Lung (tissue), 12 donors: ENCODE measurements around the gene PRR15L. TPM values are rescaled to one million over a fixed set of nuclear protein-coding genes. Genes with fewer than 3 reads are reported as not detected.

ENCODE experiments used
- ATAC-seq: fragments of 200-7000 bp; cut with Tn5 transposase; one replicate; pipeline ENCODE4 v1.9.1; 2020; ENCODE audit warnings: moderate number of reproducible peaks; ENCODE audit not compliant: insufficient read depth, low FRiP score
- DNase-seq, 3 donors: peaks; one replicate each; pipeline ENCODE4 v3.0.0-alpha.2; 2013 to 2017
- H3K27ac ChIP-seq, 2 donors: one replicate each; pipeline ENCODE4 v1.5.1; 2013; ENCODE audit warnings: mild to moderate bottlenecking in 2 of 2, moderate library complexity in 2 of 2, control low read depth in 1 of 2, inconsistent platforms in 1 of 2, low read depth in 1 of 2, low read length in 1 of 2
- H3K27me3 ChIP-seq, 3 donors: one replicate each; pipeline ENCODE4 v1.5.1; 2013; ENCODE audit warnings: low read length in 2 of 3; ENCODE audit not compliant: control insufficient read depth in 3 of 3, insufficient read depth in 3 of 3
- H3K36me3 ChIP-seq, 4 donors: one replicate each; pipeline ENCODE4 v1.5.1; 2013; ENCODE audit warnings: low read length in 4 of 4, mild to moderate bottlenecking in 1 of 4, moderate library complexity in 1 of 4; ENCODE audit not compliant: control insufficient read depth in 4 of 4, insufficient read depth in 4 of 4
- H3K4me1 ChIP-seq, 5 donors: one replicate each; pipeline ENCODE4 v1.5.1; 2013; ENCODE audit warnings: low read length in 5 of 5, mild to moderate bottlenecking in 2 of 5, moderate library complexity in 1 of 5; ENCODE audit not compliant: control insufficient read depth in 5 of 5, insufficient read depth in 5 of 5
- H3K4me3 ChIP-seq: one replicate; pipeline ENCODE4 v1.5.1; 2013; ENCODE audit warnings: mild to moderate bottlenecking, control low read depth, moderate library complexity
- H3K9ac ChIP-seq, 2 donors: one replicate each; pipeline ENCODE4 v1.5.1; 2013; ENCODE audit warnings: low read length in 2 of 2, control low read depth in 1 of 2; ENCODE audit not compliant: insufficient read depth in 1 of 2
- H3K9me3 ChIP-seq, 4 donors: one replicate each; pipeline ENCODE4 v1.5.1; 2013; ENCODE audit warnings: low read length in 3 of 4, mild to moderate bottlenecking in 1 of 4, moderate library complexity in 1 of 4; ENCODE audit not compliant: control insufficient read depth in 4 of 4, insufficient read depth in 3 of 4
- WGBS, 2 donors: extraction: QIAGEN DNeasy Blood & Tissue Kit; methylation state at CpG; one replicate each; pipeline ENCODE4 v1.1.7; 2013; 5-methylcytosine and 5-hydroxymethylcytosine counted together
- polyA plus RNA-seq, 2 donors: library from polyadenylated mRNA; stranded (reverse); fragments of 200-250 nt; gene quantifications; one replicate each; pipeline ENCODE4 v1.2.1, GENCODE V29; 2013
- total RNA-seq, 2 donors: library from RNA; depleted of rRNA in 1 of 2; stranded (reverse); fragments of >200 nt in 1 of 2; gene quantifications; one replicate each; pipeline ENCODE4 v1.2.1, GENCODE V29; 2014 to 2021
- TF ChIP-seq, protein P1 (sequence below): IDR thresholded peaks from 2 replicates; pipeline ENCODE4 v1.5.1; 2012; ENCODE audit warnings: mild to moderate bottlenecking; ENCODE audit errors: control extremely low read depth, extremely low read depth
- donor health status: control.
- donor health status: control.
- donor health status: Bipolar disorder and iron deficiency.
- donor health status: healthy.
- donor health status: DM: yes; HTN: yes; CAD: no.

Gene PRR15L
- total and polyA plus RNA-seq, 4 donors: 59.5 to 98.5 (median 75.5) TPM

DNA sequence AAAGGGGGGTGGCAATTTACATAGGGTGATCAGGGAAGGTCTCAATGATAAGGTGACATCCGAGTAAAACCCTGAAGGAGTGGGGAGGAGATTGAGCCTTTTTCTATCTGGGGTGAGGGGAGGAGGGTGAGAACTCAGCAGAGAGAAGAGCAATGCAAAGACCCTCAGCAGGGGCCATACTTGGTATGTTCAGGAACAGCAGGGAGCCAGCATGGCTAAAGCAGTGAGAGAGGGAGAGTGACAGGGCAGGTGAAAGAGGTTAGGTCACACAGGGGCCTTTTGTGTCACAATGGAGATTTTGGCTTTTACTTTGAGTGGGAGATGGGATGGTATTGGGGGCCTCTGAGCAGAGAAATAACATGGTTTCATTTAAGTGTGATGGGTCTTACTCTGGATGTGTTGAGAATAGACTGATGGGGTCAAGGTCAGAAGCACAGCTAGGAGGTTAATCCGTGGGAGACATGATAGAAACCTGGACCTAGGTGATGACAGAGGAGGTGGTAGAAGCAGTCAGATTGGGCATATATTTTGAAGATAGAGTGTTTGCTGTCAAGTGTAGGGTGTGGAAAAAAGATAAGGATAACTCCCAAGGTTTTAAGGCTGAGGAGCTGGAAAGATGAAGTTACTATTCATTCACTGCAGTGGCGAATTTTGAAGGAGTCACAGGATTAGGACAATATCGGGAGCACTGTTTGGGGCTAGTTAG, 55.5 kb downstream of the PRR15L start:
- H3K27ac ChIP-seq: no peak overlapping the region
- no peak overlapping the region for H3K4me3 ChIP-seq
- H3K4me1 ChIP-seq: peaks cover 5 to 38% (median 27%) of the 10 kb centered on the region in 5 donors
- H3K9me3 ChIP-seq: no peaks in the 10 kb centered on the region
- H3K9ac ChIP-seq: no peak overlapping the region
- WGBS, 2 donors: 84 to 93% methylated on average over 4 of the region's 4 CpGs
- no peak for DNase-seq
- no peak for ATAC-seq
- H3K27me3 ChIP-seq: no peaks in the 10 kb centered on the region
- TF ChIP-seq, protein P1, sequence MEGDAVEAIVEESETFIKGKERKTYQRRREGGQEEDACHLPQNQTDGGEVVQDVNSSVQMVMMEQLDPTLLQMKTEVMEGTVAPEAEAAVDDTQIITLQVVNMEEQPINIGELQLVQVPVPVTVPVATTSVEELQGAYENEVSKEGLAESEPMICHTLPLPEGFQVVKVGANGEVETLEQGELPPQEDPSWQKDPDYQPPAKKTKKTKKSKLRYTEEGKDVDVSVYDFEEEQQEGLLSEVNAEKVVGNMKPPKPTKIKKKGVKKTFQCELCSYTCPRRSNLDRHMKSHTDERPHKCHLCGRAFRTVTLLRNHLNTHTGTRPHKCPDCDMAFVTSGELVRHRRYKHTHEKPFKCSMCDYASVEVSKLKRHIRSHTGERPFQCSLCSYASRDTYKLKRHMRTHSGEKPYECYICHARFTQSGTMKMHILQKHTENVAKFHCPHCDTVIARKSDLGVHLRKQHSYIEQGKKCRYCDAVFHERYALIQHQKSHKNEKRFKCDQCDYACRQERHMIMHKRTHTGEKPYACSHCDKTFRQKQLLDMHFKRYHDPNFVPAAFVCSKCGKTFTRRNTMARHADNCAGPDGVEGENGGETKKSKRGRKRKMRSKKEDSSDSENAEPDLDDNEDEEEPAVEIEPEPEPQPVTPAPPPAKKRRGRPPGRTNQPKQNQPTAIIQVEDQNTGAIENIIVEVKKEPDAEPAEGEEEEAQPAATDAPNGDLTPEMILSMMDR: no peak
- peaks cover 0 to 13% (median 8%) of the 10 kb centered on the region in 4 donors for H3K36me3 ChIP-seq

Other genes starting within 250 kb of the PRR15L start
- gene TBX21, start 224.6 kb downstream of the PRR15L start, total RNA-seq: 1 to 10 TPM in 1 of 2 donors, under 1 TPM in 1; 0.77 to 2.0 TPM
- gene TBX21, start 224.6 kb downstream of the PRR15L start, polyA plus RNA-seq: under 1 TPM; 0.53 to 0.82 TPM
- gene OSBPL7, start 136.1 kb downstream of the PRR15L start, total RNA-seq: 10 to 100 TPM in 1 of 2 donors, 1 to 10 TPM in 1; 9.3 to 25.3 TPM
- gene OSBPL7, start 136.1 kb downstream of the PRR15L start, polyA plus RNA-seq: 10 to 100 TPM in 1 of 2 donors, 1 to 10 TPM in 1; 7.6 to 12.7 TPM
- gene MRPL10, start 126.3 kb downstream of the PRR15L start, total RNA-seq: 10 to 100 TPM; 18.4 to 32.9 TPM
- 10 to 100 TPM; 27.6 to 38.3 TPM for gene MRPL10, start 126.3 kb downstream of the PRR15L start, polyA plus RNA-seq
- gene LRRC46, start 126.2 kb downstream of the PRR15L start, total RNA-seq: 10 to 100 TPM in 1 of 2 donors, 1 to 10 TPM in 1; 9.6 to 25.3 TPM
- 10 to 100 TPM in 1 of 2 donors, 1 to 10 TPM in 1; 9.3 to 11.8 TPM for gene LRRC46, start 126.2 kb downstream of the PRR15L start, polyA plus RNA-seq
- gene SCRN2, start 116.6 kb downstream of the PRR15L start, total RNA-seq: 10 to 100 TPM; 26.7 to 37.8 TPM
- gene SCRN2, start 116.6 kb downstream of the PRR15L start, polyA plus RNA-seq: 10 to 100 TPM; 22.8 to 61.7 TPM
- 1 to 10 TPM; 2.5 to 4.5 TPM for gene SP6, start 106.7 kb downstream of the PRR15L start, total RNA-seq
- gene SP6, start 106.7 kb downstream of the PRR15L start, polyA plus RNA-seq: 1 to 10 TPM; 2.3 to 4.4 TPM
- 10 to 100 TPM in 1 of 2 donors, 1 to 10 TPM in 1; 4.9 to 19.9 TPM for gene SP2, start 61.6 kb downstream of the PRR15L start, total RNA-seq
- 10 to 100 TPM in 1 of 2 donors, 1 to 10 TPM in 1; 5.8 to 16.4 TPM for gene SP2, start 61.6 kb downstream of the PRR15L start, polyA plus RNA-seq
- 10 to 100 TPM in 1 of 2 donors, 1 to 10 TPM in 1; 9.3 to 43.9 TPM for gene PNPO, start 16.3 kb downstream of the PRR15L start, total RNA-seq
- gene PNPO, start 16.3 kb downstream of the PRR15L start, polyA plus RNA-seq: 10 to 100 TPM; 10.9 to 11.5 TPM
- 100 to 1,000 TPM; 129 to 167 TPM for gene CDK5RAP3, start 13.2 kb upstream of the PRR15L start, total RNA-seq
- gene CDK5RAP3, start 13.2 kb upstream of the PRR15L start, polyA plus RNA-seq: 100 to 1,000 TPM; 139 to 212 TPM
- 10 to 100 TPM in 1 of 2 donors, 1 to 10 TPM in 1; 6.8 to 25.5 TPM for gene COPZ2, start 79.9 kb upstream of the PRR15L start, total RNA-seq
- gene COPZ2, start 79.9 kb upstream of the PRR15L start, polyA plus RNA-seq: 10 to 100 TPM in 1 of 2 donors, 1 to 10 TPM in 1; 6.2 to 16.4 TPM
- 100 to 1,000 TPM in 1 of 2 donors, 10 to 100 TPM in 1; 75.7 to 135 TPM for gene NFE2L1, start 90.5 kb upstream of the PRR15L start, total RNA-seq
- 10 to 100 TPM; 68.8 to 98.4 TPM for gene NFE2L1, start 90.5 kb upstream of the PRR15L start, polyA plus RNA-seq
- gene CBX1, start 143.6 kb upstream of the PRR15L start, total RNA-seq: 10 to 100 TPM; 28.2 to 43.2 TPM
- 10 to 100 TPM; 17.6 to 29.7 TPM for gene CBX1, start 143.6 kb upstream of the PRR15L start, polyA plus RNA-seq
- gene SNX11, start 149.9 kb upstream of the PRR15L start, total RNA-seq: 10 to 100 TPM; 11.4 to 24.8 TPM
- gene SNX11, start 149.9 kb upstream of the PRR15L start, polyA plus RNA-seq: 10 to 100 TPM; 13.5 to 31.0 TPM